Neural crest cell (in vitro differentiated cells): ENCODE measurements around the gene NRG3. TPM values are rescaled to one million over a fixed set of nuclear protein-coding genes. Genes with fewer than 3 reads are reported as not detected.

Experiments
- DNase-seq: peaks from one replicate; pipeline ENCODE4 v3.0.0; 2021; ENCODE audit warnings: low read depth, mixed read lengths, low spot score
- H3K27ac Mint-ChIP-seq: one replicate; pipeline ENCODE4 v1.8.0; 2021; ENCODE audit warnings: mild to moderate bottlenecking, mixed read lengths; ENCODE audit not compliant: unreplicated experiment
- H3K27me3 Mint-ChIP-seq: 2 replicates; pipeline ENCODE4 v1.8.0; 2021; ENCODE audit warnings: low read depth, mild to moderate bottlenecking, mixed read lengths
- H3K36me3 Mint-ChIP-seq: 2 replicates; pipeline ENCODE4 v1.8.0; 2021; ENCODE audit warnings: low read depth, mild to moderate bottlenecking, mixed read lengths
- H3K4me1 Mint-ChIP-seq: 2 replicates; pipeline ENCODE4 v1.8.0; 2021; ENCODE audit warnings: mixed read lengths
- H3K4me3 Mint-ChIP-seq: one replicate; pipeline ENCODE4 v1.8.0; 2021; ENCODE audit warnings: mild to moderate bottlenecking, mixed read lengths
- H3K9me3 Mint-ChIP-seq: 2 replicates; pipeline ENCODE4 v1.8.0; 2021; ENCODE audit warnings: mixed read lengths
- total RNA-seq: library from RNA; stranded (reverse); gene quantifications from 2 replicates; pipeline ENCODE4 v1.2.1, GENCODE V29; 2021
- TF ChIP-seq, protein P1 (sequence below): fragments of 200-600 bp; sonication (generic); conservative IDR thresholded peaks from 2 replicates; pipeline ENCODE4 v1.5.0; 2021; ENCODE audit warnings: antibody characterized with exemption, mild to moderate bottlenecking

NRG3 gene
- total RNA-seq, 1 donor from 2014 or later, result 3.1 TPM

- Mint-ChIP-seq H3K27ac (no peak overlapping the region), H3K4me3 (no peak overlapping the region), H3K9me3 (no peaks in the 10 kb centered on the region), H3K36me3 (peaks cover 2% of the 10 kb centered on the region), H3K4me1 (peaks cover 4% of the 10 kb centered on the region), H3K27me3 (no peaks in the 10 kb centered on the region)
- DNase-seq, result no peak
- TF ChIP-seq, protein P1, sequence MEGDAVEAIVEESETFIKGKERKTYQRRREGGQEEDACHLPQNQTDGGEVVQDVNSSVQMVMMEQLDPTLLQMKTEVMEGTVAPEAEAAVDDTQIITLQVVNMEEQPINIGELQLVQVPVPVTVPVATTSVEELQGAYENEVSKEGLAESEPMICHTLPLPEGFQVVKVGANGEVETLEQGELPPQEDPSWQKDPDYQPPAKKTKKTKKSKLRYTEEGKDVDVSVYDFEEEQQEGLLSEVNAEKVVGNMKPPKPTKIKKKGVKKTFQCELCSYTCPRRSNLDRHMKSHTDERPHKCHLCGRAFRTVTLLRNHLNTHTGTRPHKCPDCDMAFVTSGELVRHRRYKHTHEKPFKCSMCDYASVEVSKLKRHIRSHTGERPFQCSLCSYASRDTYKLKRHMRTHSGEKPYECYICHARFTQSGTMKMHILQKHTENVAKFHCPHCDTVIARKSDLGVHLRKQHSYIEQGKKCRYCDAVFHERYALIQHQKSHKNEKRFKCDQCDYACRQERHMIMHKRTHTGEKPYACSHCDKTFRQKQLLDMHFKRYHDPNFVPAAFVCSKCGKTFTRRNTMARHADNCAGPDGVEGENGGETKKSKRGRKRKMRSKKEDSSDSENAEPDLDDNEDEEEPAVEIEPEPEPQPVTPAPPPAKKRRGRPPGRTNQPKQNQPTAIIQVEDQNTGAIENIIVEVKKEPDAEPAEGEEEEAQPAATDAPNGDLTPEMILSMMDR, result no peak
Measured at GRCh38 chr10:82353381-82353780, 478.4 kb downstream of the NRG3 start.

GRCh38 chr10:82358486-82359099 is 483.6 kb downstream of the NRG3 start:
- H3K27me3 Mint-ChIP-seq, result no peaks in the 10 kb centered on the region
- H3K36me3 Mint-ChIP-seq, result no peaks in the 10 kb centered on the region
- TF ChIP-seq, protein P1, result no peak
- H3K4me3 Mint-ChIP-seq, result no peak overlapping the region
- peaks cover 4% of the 10 kb centered on the region for H3K4me1 Mint-ChIP-seq
- DNase-seq, result no peak
- H3K27ac Mint-ChIP-seq, result no peak overlapping the region
- H3K9me3 Mint-ChIP-seq, result no peaks in the 10 kb centered on the region

DNA sequence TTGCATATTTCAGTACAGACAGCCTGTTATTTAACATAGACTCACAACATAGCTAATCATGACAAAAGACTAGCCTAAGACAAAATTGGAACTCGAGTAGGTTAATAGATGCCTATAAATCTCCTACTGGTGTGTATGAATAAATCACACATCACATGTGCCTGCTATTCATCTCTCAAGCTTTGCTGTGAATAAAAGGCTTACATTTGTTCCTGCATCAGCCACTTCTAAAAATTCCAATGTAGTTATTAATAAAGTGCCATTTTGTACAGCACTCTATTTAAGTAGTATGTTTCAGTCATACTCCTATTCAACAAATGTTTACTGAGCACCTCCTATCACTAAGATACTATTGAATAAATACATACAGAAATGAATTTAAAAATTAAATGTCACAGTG is 486.3 kb downstream of the NRG3 start:
- Mint-ChIP-seq H3K4me1 (peaks cover 4% of the 10 kb centered on the region), H3K36me3 (no peaks in the 10 kb centered on the region), H3K27ac (no peak overlapping the region), H3K4me3 (no peak overlapping the region), H3K27me3 (no peaks in the 10 kb centered on the region), H3K9me3 (no peaks in the 10 kb centered on the region)
- TF ChIP-seq, protein P1, result no peak
- no peak for DNase-seq

GRCh38 chr10:82377608-82378007 is 502.6 kb downstream of the NRG3 start:
- Mint-ChIP-seq H3K36me3 (peaks cover 2% of the 10 kb centered on the region), H3K9me3 (no peaks in the 10 kb centered on the region), H3K4me3 (no peak overlapping the region), H3K27me3 (peaks cover 7% of the 10 kb centered on the region), H3K4me1 (no peaks in the 10 kb centered on the region), H3K27ac (no peak overlapping the region)
- TF ChIP-seq, protein P1, result peak; percentile 54
- no peak for DNase-seq

DNA sequence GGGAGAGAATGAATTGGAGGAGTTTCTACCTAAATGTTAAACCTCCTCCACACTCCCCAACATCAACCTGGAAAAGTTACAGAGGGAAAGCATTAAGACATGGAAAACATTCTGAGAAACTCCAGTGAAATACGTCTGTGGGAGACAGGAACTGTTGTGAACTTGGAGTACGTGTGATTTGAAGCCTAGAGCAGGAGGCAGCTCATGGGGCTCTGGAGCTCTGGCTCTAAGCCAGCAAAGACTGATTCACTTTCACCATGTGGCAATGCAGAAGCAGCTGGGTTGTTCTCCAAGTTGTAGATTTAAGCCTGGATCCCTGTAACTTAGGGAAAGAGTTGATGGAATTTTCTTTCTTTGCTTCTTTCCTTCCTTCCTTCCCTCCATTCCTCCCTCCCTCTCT is 503.2 kb downstream of the NRG3 start:
- Mint-ChIP-seq H3K4me3 (no peak overlapping the region), H3K27ac (no peak overlapping the region), H3K4me1 (no peaks in the 10 kb centered on the region), H3K27me3 (peaks cover 7% of the 10 kb centered on the region), H3K9me3 (no peaks in the 10 kb centered on the region), H3K36me3 (peaks cover 2% of the 10 kb centered on the region)
- DNase-seq, result no peak
- TF ChIP-seq, protein P1, result no peak
